ENCODE measurements around the gene JPH3. TPM values are rescaled to one million over a fixed set of nuclear protein-coding genes. Genes with fewer than 3 reads are reported as not detected.

The JPH3 gene
- total RNA-seq, 1 donor from 2014 or later = not detected

GRCh38 chr16:87598431-87598830, 3.9 kb upstream of the JPH3 start:
- no peak for ATAC-seq
- no peak for DNase-seq (ENCODE audit: low spot score)

- no peak for DNase-seq (ENCODE audit: low spot score)
- ATAC-seq = no peak
Observed at GRCh38 chr16:87600246-87600645, 2.1 kb upstream of the JPH3 start.

- ATAC-seq (no peak), DNase-seq (ENCODE audit: low spot score) (no peak)
Observed at GRCh38 chr16:87601401-87601981, 817 bp upstream of the JPH3 start.

- ATAC-seq (no peak), DNase-seq (ENCODE audit: low spot score) (no peak)
Observed at GRCh38 chr16:87602821-87603683, 744 bp downstream of the JPH3 start.

GRCh38 chr16:87603684-87604633, 1.7 kb downstream of the JPH3 start:
- no peak for ATAC-seq
- DNase-seq (ENCODE audit: low spot score) = no peak

GRCh38 chr16:87604634-87605111, 2.4 kb downstream of the JPH3 start:
- DNase-seq (ENCODE audit: low spot score) (no peak), ATAC-seq (no peak)

GRCh38 chr16:87607223-87607622, 4.9 kb downstream of the JPH3 start:
- ATAC-seq = no peak
- DNase-seq (ENCODE audit: low spot score) = no peak

- no peak for DNase-seq (ENCODE audit: low spot score)
- no peak for ATAC-seq
Observed at GRCh38 chr16:87607871-87608270, 5.6 kb downstream of the JPH3 start.

- ATAC-seq = peak; percentile 85
Observed at GRCh38 chr16:87608400-87608985, 6.2 kb downstream of the JPH3 start.

GRCh38 chr16:87610026-87610425, 7.7 kb downstream of the JPH3 start:
- ATAC-seq (no peak), DNase-seq (ENCODE audit: low spot score) (no peak)

More at GRCh38 chr16:87608400-87608985, 6.2 kb downstream of the JPH3 start:
- peak; percentile 54 for DNase-seq (ENCODE audit: low spot score)

GRCh38 chr16:87611456-87611855, 9.1 kb downstream of the JPH3 start:
- DNase-seq (ENCODE audit: low spot score) (no peak), ATAC-seq (no peak)

GRCh38 chr16:87613961-87614360, 11.7 kb downstream of the JPH3 start:
- no peak for DNase-seq (ENCODE audit: low spot score)
- ATAC-seq = no peak

- no peak for DNase-seq (ENCODE audit: low spot score)
- ATAC-seq = no peak
Observed at GRCh38 chr16:87615621-87616041, 13.3 kb downstream of the JPH3 start.

GRCh38 chr16:87616556-87616955, 14.2 kb downstream of the JPH3 start:
- no peak for DNase-seq (ENCODE audit: low spot score)
- ATAC-seq = no peak

- ATAC-seq = no peak
- DNase-seq (ENCODE audit: low spot score) = no peak
Observed at GRCh38 chr16:87618216-87618615, 15.9 kb downstream of the JPH3 start.

- ATAC-seq = no peak
- DNase-seq (ENCODE audit: low spot score) = no peak
Observed at GRCh38 chr16:87619360-87620200, 17.3 kb downstream of the JPH3 start.

- ATAC-seq (no peak), DNase-seq (ENCODE audit: low spot score) (no peak)
Observed at GRCh38 chr16:87620201-87620495, 17.8 kb downstream of the JPH3 start.

- no peak for ATAC-seq
Observed at GRCh38 chr16:87621550-87621829, 19.2 kb downstream of the JPH3 start.

GRCh38 chr16:87621976-87622713, 19.8 kb downstream of the JPH3 start:
- no peak for DNase-seq (ENCODE audit: low spot score)
- ATAC-seq = no peak

More at GRCh38 chr16:87621550-87621829, 19.2 kb downstream of the JPH3 start:
- DNase-seq (ENCODE audit: low spot score) = no peak

Measured in left lobe of liver (tissue), 2 donors.